B cell (primary cell): ENCODE data around the gene PPP1R36.

Experiments
- CTCF ChIP-seq: fragments of 200-600 bp; IDR thresholded peaks from one replicate; pipeline ENCODE4 v1.8.0; 2022; ENCODE audit warnings: antibody characterized with exemption, mild to moderate bottlenecking
- EZH2 ChIP-seq: IDR thresholded peaks from 2 replicates; pipeline ENCODE4 v1.6.1; 2012; ENCODE audit warnings: borderline replicate concordance, low read depth, mild to moderate bottlenecking, moderate library complexity, low read length; ENCODE audit not compliant: insufficient read depth, poor library complexity, severe bottlenecking

GRCh38 chr14:64594438-64594837 is 44.7 kb downstream of the PPP1R36 start:
- TF ChIP-seq CTCF, result no peak
- TF ChIP-seq EZH2, result no peak
